Right cardiac atrium (tissue), 5 donors: ENCODE results near the gene LRIG3. TPM values are rescaled to one million over a fixed set of nuclear protein-coding genes. Genes with fewer than 3 reads are reported as not detected.

Experiments used
- ATAC-seq, 2 donors: fragments of 200-7000 bp; cut with Tn5 transposase; one replicate each; pipeline versions ENCODE4 v1.8.0 to v1.9.1; 2020; ENCODE audit warnings: moderate library complexity in 2 of 2, mild to moderate bottlenecking in 1 of 2
- DNase-seq, 3 donors: peaks; one replicate each; pipeline ENCODE4 v3.0.0-alpha.2; 2020
- H3K27ac ChIP-seq: one replicate; pipeline ENCODE4 v1.5.1; 2013; ENCODE audit warnings: mild to moderate bottlenecking, low read length, control low read depth, moderate library complexity
- H3K27me3 ChIP-seq: one replicate; pipeline ENCODE4 v1.6.1; 2013; ENCODE audit not compliant: control insufficient read depth, insufficient read depth
- H3K4me1 ChIP-seq: one replicate; pipeline ENCODE4 v1.6.1; 2013; ENCODE audit warnings: low read length; ENCODE audit not compliant: control insufficient read depth, insufficient read depth
- H3K4me3 ChIP-seq: one replicate; pipeline ENCODE4 v1.5.1; 2013; ENCODE audit warnings: low read length, control low read depth
- H3K9me3 ChIP-seq: one replicate; pipeline ENCODE4 v1.6.1; 2013; ENCODE audit warnings: low read length; ENCODE audit not compliant: control insufficient read depth
- WGBS: extraction: QIAGEN DNeasy Blood & Tissue Kit; methylation state at CpG from one replicate; pipeline ENCODE4 v1.1.7; 2013; 5-methylcytosine and 5-hydroxymethylcytosine counted together
- intact Hi-C, 4 donors: fragments of 100-400 bp; cut with DNase I; formaldehyde crosslinking; loops; one replicate each; pipeline versions ENCODE4 v1.11.0 to v1.14.0; 2022 to 2023
- polyA plus RNA-seq: library from polyadenylated mRNA; stranded (reverse); fragments of 200-250 nt; gene quantifications from one replicate; pipeline ENCODE4 v1.2.3, GENCODE V29; 2013
- total RNA-seq, 4 donors: library from RNA; stranded (reverse); fragmentation: NEBNext Ultra II Directional; extraction: Animal tissue kit (Norgen Biotek cat#: 25700); gene quantifications; one replicate each; pipeline ENCODE4 v1.2.1, GENCODE V29; 2021
- donor health status: healthy with polysubstance abuse.
- donor health status: DM: no; HTN: yes; CAD: no.
- donor health status: DM: no; HTN: no; CAD: no.
- donor health status: DM: no; HTN: yes; CAD: no; lungs with severe emphysema.
- donor health status: DM: yes; HTN: yes; CAD: no.

LRIG3 gene
- total and polyA plus RNA-seq, 5 donors = 3.0 to 22.7 (median 12.0) TPM

DNA sequence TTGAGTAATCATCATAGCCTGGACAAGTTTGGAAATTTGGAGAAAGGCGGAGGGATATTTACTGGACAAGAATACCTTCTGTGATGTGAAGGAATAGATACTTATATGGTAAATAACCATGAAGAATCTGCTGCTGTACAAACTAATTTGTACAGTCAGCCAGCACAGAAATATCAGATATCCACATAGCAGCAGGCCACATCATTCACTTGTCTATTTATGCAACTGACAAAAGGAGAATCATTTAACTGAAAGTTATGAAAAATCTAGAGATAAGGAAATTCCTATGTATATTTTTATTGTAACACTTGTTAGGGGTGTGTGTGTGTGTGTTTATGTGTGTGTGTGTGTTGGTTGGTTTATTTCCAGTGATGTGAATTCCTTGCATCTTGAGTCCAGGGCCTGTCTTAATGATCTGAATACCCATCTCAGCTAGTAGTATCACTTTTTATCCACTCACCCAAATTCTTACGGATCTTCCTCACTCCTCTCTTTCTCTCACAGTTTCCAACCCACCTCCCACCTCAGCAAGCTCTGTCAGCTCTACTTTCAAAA lies 10.5 kb upstream of the LRIG3 start:
- Histone ChIP-seq H3K9me3 (no peaks in the 10 kb centered on the region), H3K27me3 (no peaks in the 10 kb centered on the region), H3K4me1 (no peaks in the 10 kb centered on the region), H3K4me3 (no peak overlapping the region), H3K27ac (no peak overlapping the region)
- 92% methylated on average over 2 of the region's 2 CpGs for WGBS
- intact Hi-C loops = no loop called here
- DNase-seq = no peak
- no peak for ATAC-seq

DNA sequence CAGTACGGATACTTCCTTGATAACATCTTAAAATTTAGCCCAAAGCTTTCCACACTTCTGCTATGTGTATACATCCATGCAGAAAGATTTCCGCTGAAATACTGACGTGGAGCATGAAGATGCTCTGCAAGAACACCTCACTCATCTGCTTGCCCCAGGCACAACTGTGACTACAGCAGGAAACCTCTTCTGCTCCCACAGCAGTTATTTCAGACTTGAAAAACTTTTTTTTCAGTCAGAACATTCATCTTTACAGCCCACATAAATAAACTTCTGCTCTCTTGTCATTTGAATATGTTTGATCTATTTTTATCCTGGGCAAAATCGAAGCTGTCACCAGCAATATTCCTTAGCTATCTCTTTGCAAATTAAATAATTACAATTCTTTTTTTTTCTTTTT lies 6.8 kb upstream of the LRIG3 start:
- H3K4me1 ChIP-seq = no peaks in the 10 kb centered on the region
- DNase-seq = no peak
- WGBS = 87% methylated on average over 4 of the region's 4 CpGs
- H3K27ac ChIP-seq = no peak overlapping the region
- intact Hi-C loops = no loop called here
- no peak overlapping the region for H3K4me3 ChIP-seq
- ATAC-seq = no peak
- H3K9me3 ChIP-seq = no peaks in the 10 kb centered on the region
- no peaks in the 10 kb centered on the region for H3K27me3 ChIP-seq

DNA sequence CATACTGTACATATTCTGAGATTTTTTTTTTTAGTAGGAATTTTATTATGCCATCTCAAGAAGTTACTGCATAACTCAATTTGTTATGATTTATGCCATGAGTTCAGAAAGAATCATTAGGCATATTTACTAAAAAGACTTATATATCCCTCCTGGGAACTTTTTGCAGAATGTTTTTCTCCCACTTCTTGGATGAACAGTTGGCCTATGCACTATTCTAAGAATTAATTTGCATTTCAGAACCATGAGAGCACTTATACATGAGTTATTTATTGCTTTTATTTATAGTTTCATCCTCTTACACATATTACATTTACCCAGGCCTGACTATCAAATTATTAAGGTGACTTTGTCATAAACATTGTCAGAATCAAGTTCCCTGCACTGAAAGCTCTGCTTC lies 6.3 kb upstream of the LRIG3 start:
- Histone ChIP-seq H3K27me3 (no peaks in the 10 kb centered on the region), H3K4me1 (no peaks in the 10 kb centered on the region), H3K9me3 (no peaks in the 10 kb centered on the region), H3K4me3 (no peak overlapping the region), H3K27ac (no peak overlapping the region)
- intact Hi-C loops = no loop called here
- no peak for DNase-seq
- no peak for ATAC-seq

DNA sequence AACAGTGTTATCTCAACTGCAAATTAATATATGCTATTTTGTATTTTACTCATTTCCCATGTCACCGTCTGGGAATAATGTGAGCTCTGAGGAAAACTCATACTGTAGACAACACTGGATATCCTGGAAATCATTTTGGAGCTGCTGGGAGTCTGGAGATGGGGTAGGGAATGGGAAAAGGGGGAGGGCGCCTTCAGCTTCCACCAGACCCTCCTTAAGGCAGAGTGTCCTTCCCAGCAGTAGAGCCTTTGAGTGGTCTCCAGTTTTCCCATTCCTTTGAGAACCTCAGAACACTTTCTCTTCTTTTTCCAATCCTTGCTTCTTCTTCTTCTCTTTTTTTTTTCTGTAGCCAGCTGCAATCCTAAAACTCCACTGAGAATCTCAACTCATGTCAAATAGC lies 5.4 kb upstream of the LRIG3 start:
- peak in 1 of 2 donors; percentile 25 for ATAC-seq
- 31% methylated on average over 2 of the region's 2 CpGs for WGBS
- H3K4me1 ChIP-seq = no peaks in the 10 kb centered on the region
- DNase-seq = no peak
- no peaks in the 10 kb centered on the region for H3K9me3 ChIP-seq
- H3K27ac ChIP-seq = no peak overlapping the region
- H3K4me3 ChIP-seq = no peak overlapping the region
- intact Hi-C loops = no loop called here
- H3K27me3 ChIP-seq = no peaks in the 10 kb centered on the region

DNA sequence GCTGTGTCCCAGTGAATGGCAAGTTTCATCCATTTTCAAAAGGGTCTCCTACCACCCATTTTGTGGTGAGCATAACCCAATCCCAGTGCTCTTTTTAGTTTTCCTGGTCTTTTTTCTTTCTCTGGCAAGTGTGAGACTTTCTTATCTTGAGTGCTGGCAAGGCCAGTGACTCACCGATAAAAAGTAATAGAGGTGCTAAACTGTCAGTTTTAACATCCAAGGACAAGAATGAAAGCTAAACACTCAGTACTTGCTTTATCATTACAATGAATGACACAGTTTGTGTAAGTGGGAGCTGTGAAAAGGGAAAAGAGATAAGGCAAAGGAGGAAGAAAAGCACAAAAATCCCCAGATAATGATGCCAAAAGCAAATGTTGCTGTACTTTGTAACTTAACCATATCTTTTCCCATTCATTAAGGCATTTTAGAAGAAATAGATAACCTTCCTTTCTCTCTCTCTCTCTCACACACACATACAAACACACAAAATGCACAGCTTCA lies 4.9 kb upstream of the LRIG3 start:
- ATAC-seq (peak; percentile 61 to 80), DNase-seq (no peak)
- intact Hi-C loops = no loop called here
- Histone ChIP-seq H3K9me3 (no peaks in the 10 kb centered on the region), H3K27ac (no peak overlapping the region), H3K27me3 (no peaks in the 10 kb centered on the region), H3K4me3 (no peak overlapping the region), H3K4me1 (no peaks in the 10 kb centered on the region)
- WGBS = 11% methylated on average over 1 of the region's 1 CpG

DNA sequence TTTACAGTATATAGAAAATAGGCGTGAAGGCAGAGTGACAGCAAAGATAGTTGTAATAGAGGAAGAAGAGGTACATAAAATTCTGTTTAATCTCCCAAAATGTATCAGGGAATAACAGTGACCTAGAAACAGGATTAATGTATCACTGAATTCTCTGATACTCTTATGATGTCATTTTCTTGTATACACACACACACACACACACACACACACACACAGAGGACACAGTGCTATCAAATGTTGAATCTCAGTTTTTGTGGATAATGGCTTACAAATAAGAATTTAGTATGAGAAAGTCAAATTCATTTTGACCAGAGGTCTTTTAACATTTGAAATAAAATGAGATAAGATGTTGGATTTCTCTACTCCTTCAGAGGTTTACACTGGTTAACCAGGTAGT lies 4.3 kb upstream of the LRIG3 start:
- ATAC-seq (no peak), DNase-seq (no peak)
- intact Hi-C loops = no loop called here
- 92% methylated on average over 1 of the region's 1 CpG for WGBS
- Histone ChIP-seq H3K27ac (no peak overlapping the region), H3K27me3 (no peaks in the 10 kb centered on the region), H3K9me3 (no peaks in the 10 kb centered on the region), H3K4me1 (no peaks in the 10 kb centered on the region), H3K4me3 (no peak overlapping the region)

DNA sequence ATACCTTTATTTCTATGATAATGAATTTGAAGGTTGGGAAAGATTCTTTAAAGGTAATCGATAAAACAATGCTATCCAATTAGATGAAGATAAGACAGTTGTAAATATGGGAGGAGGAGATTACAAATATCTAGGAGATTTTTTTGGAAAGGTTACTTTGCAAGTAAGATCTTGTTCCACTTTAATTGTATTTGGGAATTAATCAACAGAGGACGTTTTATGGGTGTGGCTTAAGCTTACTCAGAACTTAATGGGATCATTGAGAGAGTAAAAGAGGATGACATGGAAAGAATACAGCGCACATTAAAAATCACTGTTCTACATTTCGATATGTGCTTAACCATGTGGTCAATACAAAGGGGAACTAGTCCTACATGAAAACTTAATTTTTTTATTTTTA lies 3.5 kb upstream of the LRIG3 start:
- H3K4me3 ChIP-seq = no peak overlapping the region
- ATAC-seq (no peak), DNase-seq (no peak)
- intact Hi-C loops = no loop called here
- 85% methylated on average over 4 of the region's 4 CpGs for WGBS
- H3K4me1 ChIP-seq = no peaks in the 10 kb centered on the region
- H3K27me3 ChIP-seq = no peaks in the 10 kb centered on the region
- H3K9me3 ChIP-seq = no peaks in the 10 kb centered on the region
- no peak overlapping the region for H3K27ac ChIP-seq

DNA sequence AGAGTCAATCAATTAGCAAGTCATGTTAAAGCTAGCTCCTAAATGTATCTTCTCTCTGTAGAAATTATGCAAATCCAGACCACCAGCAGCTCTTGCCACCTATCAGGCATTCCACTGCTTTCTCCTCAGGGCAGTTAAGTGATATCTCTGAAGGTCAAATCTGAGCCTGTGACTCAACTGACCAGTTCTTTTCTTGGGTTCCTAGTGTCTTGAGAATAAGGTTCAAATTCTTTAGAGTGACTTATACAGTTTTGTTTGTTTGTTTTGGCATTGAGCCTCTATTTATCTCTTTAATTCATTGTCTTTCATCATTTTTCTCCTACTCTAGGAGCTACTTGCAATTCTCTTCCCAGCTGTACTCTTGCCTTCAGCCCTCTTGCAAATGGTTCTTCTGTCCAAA lies 2.5 kb upstream of the LRIG3 start:
- no peaks in the 10 kb centered on the region for H3K9me3 ChIP-seq
- intact Hi-C loops = no loop called here
- no peaks in the 10 kb centered on the region for H3K27me3 ChIP-seq
- no peak overlapping the region for H3K4me3 ChIP-seq
- ATAC-seq (no peak), DNase-seq (no peak)
- no peak overlapping the region for H3K27ac ChIP-seq
- no peaks in the 10 kb centered on the region for H3K4me1 ChIP-seq

DNA sequence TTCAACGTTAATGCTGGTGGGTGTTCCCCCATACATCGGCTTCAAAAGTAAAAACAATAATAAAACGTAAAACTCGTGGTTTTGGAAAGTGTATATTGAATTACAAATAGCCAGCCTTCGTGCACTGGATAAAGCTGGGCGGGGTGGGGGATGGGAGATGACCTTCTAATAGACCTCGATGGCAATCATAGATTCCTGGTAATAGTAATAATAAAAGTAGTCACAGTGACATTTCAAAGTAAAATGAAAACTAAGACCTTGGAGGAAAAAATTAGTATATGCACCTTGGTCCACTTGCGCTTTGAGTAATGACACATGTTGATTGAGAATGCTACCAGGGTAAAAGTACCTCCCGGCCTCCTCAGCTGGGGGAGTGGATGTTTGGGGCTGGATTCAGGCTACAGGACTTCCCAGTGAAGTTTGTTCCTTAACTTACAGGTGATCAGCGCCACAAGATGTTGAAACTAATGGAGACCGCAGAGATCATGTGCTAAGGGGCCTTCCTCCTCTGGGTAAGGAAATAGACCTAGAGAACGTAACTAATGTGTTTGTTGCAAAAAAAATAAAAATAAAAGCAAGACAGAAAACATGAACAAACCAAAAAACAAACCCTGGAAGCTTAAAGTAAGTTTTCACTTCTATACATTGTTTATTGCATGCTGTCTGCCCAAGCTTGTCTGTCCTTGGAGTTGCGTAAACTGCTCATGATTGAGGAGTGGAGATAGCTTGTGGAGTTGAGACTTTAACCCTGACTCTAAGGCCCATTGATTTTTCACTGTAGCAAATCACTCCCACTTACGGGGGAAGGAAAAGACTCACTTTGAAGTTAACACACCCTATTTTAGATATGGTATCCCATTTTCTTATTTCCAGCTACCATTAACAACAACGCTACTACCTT lies 907 bp upstream of the LRIG3 start:
- Histone ChIP-seq H3K27ac (no peak overlapping the region), H3K4me3 (peak overlapping the region; percentile 82), H3K4me1 (no peaks in the 10 kb centered on the region), H3K9me3 (no peaks in the 10 kb centered on the region), H3K27me3 (no peaks in the 10 kb centered on the region)
- ATAC-seq = no peak
- intact Hi-C loops = no loop called here
- peak in 2 of 3 donors; percentile 20 to 60 for DNase-seq
- 63% methylated on average over 15 of the region's 15 CpGs for WGBS

DNA sequence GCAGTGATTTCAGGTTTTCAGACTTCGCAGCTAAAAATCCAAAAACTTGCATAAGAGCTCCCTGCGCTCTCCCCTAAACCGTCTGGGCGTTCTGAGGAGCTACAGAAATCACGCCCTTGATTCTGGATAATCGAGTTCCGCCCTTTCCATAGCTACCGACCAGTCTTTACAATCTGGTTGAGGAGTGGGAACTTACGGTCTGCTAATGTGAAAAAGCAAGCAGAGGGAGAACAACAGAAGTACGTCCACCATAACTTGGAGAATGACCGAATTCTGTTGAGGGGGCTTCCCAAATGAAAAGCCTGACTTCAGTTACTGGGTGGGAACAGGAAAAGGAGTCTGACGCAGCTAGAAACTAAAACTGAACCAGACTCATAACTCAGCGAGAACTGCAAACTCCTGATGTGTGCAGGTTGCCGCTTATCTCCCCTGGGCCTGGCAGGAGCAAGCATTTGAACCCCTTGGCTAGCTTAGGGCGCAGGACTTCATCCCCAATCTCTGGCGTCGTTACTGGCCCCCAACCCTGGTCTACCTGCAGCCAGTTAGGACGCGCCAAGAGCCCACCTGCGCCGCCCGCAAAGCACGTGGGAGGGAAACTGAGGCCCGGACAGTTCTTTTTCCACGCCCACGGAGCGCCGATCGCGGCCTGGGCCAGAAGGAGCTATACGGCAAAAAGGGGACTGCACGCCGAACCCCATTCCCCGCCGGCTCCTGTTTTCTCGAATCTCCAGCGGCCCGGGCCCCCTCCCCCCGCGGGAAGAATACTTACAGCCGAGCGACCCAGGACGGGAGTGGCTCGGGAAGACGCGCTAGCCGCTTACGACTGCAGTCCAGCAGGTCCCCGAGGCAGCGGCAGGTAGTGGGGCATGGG lies 838 bp downstream of the LRIG3 start:
- WGBS = 2% methylated on average over 50 of the region's 50 CpGs
- no peaks in the 10 kb centered on the region for H3K4me1 ChIP-seq

DNA sequence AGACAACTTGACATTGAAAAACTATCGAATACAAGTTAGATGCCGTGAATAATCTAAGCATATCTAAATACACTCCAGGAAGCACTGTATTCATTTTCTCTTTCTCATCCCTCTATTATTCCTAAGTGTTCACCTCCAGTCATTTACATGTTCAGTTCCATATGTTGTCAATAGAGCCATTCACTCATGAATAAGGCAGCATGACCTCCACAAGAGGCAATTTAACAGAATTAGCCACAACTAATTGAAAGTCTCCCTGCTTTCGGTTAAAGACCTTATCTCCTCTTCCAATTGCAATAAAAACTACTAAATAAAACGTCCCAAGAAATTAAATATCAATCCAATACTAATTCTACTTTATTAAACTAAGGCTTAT lies 1.8 kb downstream of the LRIG3 start:
- Histone ChIP-seq H3K27ac (no peak overlapping the region), H3K27me3 (no peaks in the 10 kb centered on the region), H3K4me1 (no peaks in the 10 kb centered on the region), H3K9me3 (no peaks in the 10 kb centered on the region), H3K4me3 (peak overlapping the region; percentile 65)
- WGBS = 39% methylated on average over 4 of the region's 4 CpGs
- no peak for ATAC-seq
- no peak for DNase-seq
- intact Hi-C loops = no loop called here

More for the DNA sequence above, 838 bp downstream of the LRIG3 start:
- Histone ChIP-seq H3K4me3 (peak overlapping the region; percentile 82), H3K9me3 (no peaks in the 10 kb centered on the region), H3K27me3 (no peaks in the 10 kb centered on the region), H3K27ac (peak overlapping the region; percentile 76)
- DNase-seq = peak in 2 of 3 donors; percentile 42 to 76
- intact Hi-C loops = no loop called here
- ATAC-seq = peak; percentile 47 to 58
